Coronary artery (tissue), 2 donors: ENCODE results near the gene DLX6.

Source experiments
- DNase-seq: peaks from one replicate; pipeline ENCODE4 v3.0.0-alpha.2; 2017; ENCODE audit warnings: low spot score
- H3K27ac ChIP-seq, 2 donors: fragments of 200-600 bp; sonication (generic); one replicate each; pipeline ENCODE4 v1.5.1; 2016 to 2019
- H3K4me3 ChIP-seq: fragments of 200-600 bp; sonication (generic); 2 replicates; pipeline ENCODE4 v1.5.1; 2016; ENCODE audit warnings: mild to moderate bottlenecking, moderate library complexity
- CTCF ChIP-seq: fragments of 200-600 bp; sonication (generic); IDR thresholded peaks from one replicate; pipeline ENCODE4 v1.5.1; 2019; ENCODE audit warnings: antibody characterized with exemption

Gene DLX6

GRCh38 chr7:97020996-97021746 lies 15.8 kb downstream of the DLX6 start:
- DNase-seq: no peak
- TF ChIP-seq CTCF: no peak
- H3K4me3 ChIP-seq: peak overlapping the region; percentile 46
- H3K27ac ChIP-seq: no peak overlapping the region

- TF ChIP-seq CTCF: no peak
- no peak overlapping the region for H3K27ac ChIP-seq
- no peak for DNase-seq
- H3K4me3 ChIP-seq: no peak overlapping the region
These were observed 16.6 kb downstream of the DLX6 start for GRCh38 chr7:97021747-97022490.

GRCh38 chr7:97022491-97023306 lies 17.3 kb downstream of the DLX6 start:
- Histone ChIP-seq H3K27ac (no peak overlapping the region), H3K4me3 (no peak overlapping the region)
- no peak for TF ChIP-seq CTCF
- no peak for DNase-seq

GRCh38 chr7:97024209-97025129 lies 19.1 kb downstream of the DLX6 start, which contains the start of gene DLX5:
DLX5 (minus strand) TSS chr7:97024831; CDS start chr7:97024623, 208 bp downstream.
- no peak for DNase-seq
- no peak within 1 kb of the TSS for H3K27ac ChIP-seq
- H3K4me3 ChIP-seq: peak within 1 kb of the TSS; percentile 65
- TF ChIP-seq CTCF: no peak

- Histone ChIP-seq H3K27ac (no peak overlapping the region), H3K4me3 (no peak overlapping the region)
- TF ChIP-seq CTCF: no peak
- no peak for DNase-seq
These were observed 19.8 kb downstream of the DLX6 start for GRCh38 chr7:97025130-97025499.

- H3K27ac ChIP-seq: no peak overlapping the region
- no peak for DNase-seq
- no peak for TF ChIP-seq CTCF
- H3K4me3 ChIP-seq: peak overlapping the region; percentile 71
These were observed 20.8 kb downstream of the DLX6 start for GRCh38 chr7:97025983-97026714.
